Testis (tissue), 3 donors: ENCODE measurements around the gene NCR3LG1. TPM values are rescaled to one million over a fixed set of nuclear protein-coding genes. Genes with fewer than 3 reads are reported as not detected.

Source experiments
- DNase-seq: peaks from one replicate; pipeline ENCODE4 v3.0.0-alpha.2; 2019
- H3K27ac ChIP-seq, 2 donors: fragments of 200-600 bp; sonication (generic); one replicate each; pipeline ENCODE4 v1.5.1; 2019
- H3K27me3 ChIP-seq: fragments of 200-600 bp; sonication (generic); one replicate; pipeline ENCODE4 v1.5.1; 2019
- H3K36me3 ChIP-seq: fragments of 200-600 bp; sonication (generic); one replicate; pipeline ENCODE4 v1.5.1; 2017; ENCODE audit warnings: low read depth; ENCODE audit errors: missing control alignments
- H3K4me1 ChIP-seq: fragments of 200-600 bp; sonication (generic); one replicate; pipeline ENCODE4 v1.5.1; 2019
- H3K4me3 ChIP-seq, 2 donors: fragments of 200-600 bp; sonication (generic); one replicate each; pipeline ENCODE4 v1.5.1; 2017 to 2019
- H3K9me3 ChIP-seq: fragments of 200-600 bp; sonication (generic); one replicate; pipeline ENCODE4 v1.5.1; 2017
- CTCF ChIP-seq, 3 experiments: fragments of 450-650 bp in 2 of 3; fragments of 200-600 bp in 1 of 3; sonication (generic) in 1 of 3; IDR thresholded peaks; one replicate each; pipeline ENCODE4 v1.5.1; 2016 to 2019; ENCODE audit warnings: antibody characterized with exemption in 3 of 3, mild to moderate bottlenecking in 2 of 3, moderate library complexity in 1 of 3
- POLR2A ChIP-seq: fragments of 450-650 bp; IDR thresholded peaks from one replicate; pipeline ENCODE4 v1.6.1; 2017; ENCODE audit warnings: antibody characterized with exemption, mild to moderate bottlenecking, moderate library complexity
- WGBS, 2 donors: methylation state at CpG; one replicate each; pipeline ENCODE4 v1.1.5; 2018; 5-methylcytosine and 5-hydroxymethylcytosine counted together
- intact Hi-C: fragments of 100-400 bp; cut with DNase I; formaldehyde crosslinking; loops from one replicate; pipeline ENCODE4 v1.15.1; 2023; ENCODE audit warnings: low total_unique reads
- polyA plus RNA-seq: library from polyadenylated mRNA; stranded (reverse); fragments of 350-450 nt; fragmentation: Illumina TruSeq; extraction: RNeasy Lipid Tissue Mini Kit (QIAGEN cat#74804); gene quantifications from one replicate; pipeline ENCODE4 v1.2.3, GENCODE V29; 2014; ENCODE audit warnings: low read depth, low replicate concordance; ENCODE audit not compliant: insufficient read depth
- total RNA-seq, 2 donors: library from RNA; depleted of rRNA; stranded (reverse); fragments of >200 nt; gene quantifications; one replicate each; pipeline ENCODE4 v1.2.3, GENCODE V29; 2016

Gene NCR3LG1
- total and polyA plus RNA-seq, 3 donors from 2014 or later: 5.0 to 10.0 (median 9.3) TPM

DNA sequence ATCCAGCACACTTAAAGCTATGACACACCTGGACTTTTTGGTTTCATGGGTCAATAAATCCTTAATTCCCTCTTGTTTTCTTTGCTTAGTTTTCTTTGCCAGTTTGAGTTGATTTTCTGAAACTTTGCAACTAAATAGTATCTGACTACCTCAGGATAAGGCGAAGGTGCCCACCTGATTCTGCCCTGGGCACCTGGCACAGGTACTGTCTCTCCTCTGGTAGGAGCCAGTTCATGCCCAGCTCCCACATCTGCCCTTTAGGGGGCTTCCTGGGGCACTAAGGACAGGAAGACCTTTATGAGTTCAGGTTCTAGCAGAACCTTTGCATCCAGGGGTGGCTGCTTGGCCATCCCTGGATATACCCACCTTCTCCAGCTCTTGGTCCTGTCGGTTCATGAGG, 56.4 kb downstream of the NCR3LG1 start:
- Histone ChIP-seq H3K4me1 (peaks cover 7% of the 10 kb centered on the region), H3K36me3 (no peaks in the 10 kb centered on the region), H3K27ac (no peak overlapping the region), H3K4me3 (no peak overlapping the region), H3K9me3 (no peaks in the 10 kb centered on the region), H3K27me3 (no peaks in the 10 kb centered on the region)
- no peak for DNase-seq
- intact Hi-C loops: no loop called here
- WGBS, 2 donors: 71 to 94% methylated on average over 1 to 2 of the region's 2 CpGs
- no peak for TF ChIP-seq POLR2A
- TF ChIP-seq CTCF (IDR thresholded peaks at IDR 0.05): no peak

GRCh38 chr11:17408641-17409040, 57.0 kb downstream of the NCR3LG1 start:
- TF ChIP-seq POLR2A (no peak), CTCF (IDR thresholded peaks at IDR 0.05) (no peak)
- H3K9me3 ChIP-seq: no peaks in the 10 kb centered on the region
- WGBS, 2 donors: 90 to 98% methylated on average over 7 of the region's 7 CpGs
- intact Hi-C loops: no loop called here
- H3K4me3 ChIP-seq: no peak overlapping the region
- H3K36me3 ChIP-seq: no peaks in the 10 kb centered on the region
- H3K27me3 ChIP-seq: no peaks in the 10 kb centered on the region
- no peak for DNase-seq
- H3K4me1 ChIP-seq: peaks cover 7% of the 10 kb centered on the region
- H3K27ac ChIP-seq: no peak overlapping the region

- no peak overlapping the region for H3K27ac ChIP-seq
- no peak overlapping the region for H3K4me3 ChIP-seq
- no peaks in the 10 kb centered on the region for H3K27me3 ChIP-seq
- no peak for TF ChIP-seq CTCF (IDR thresholded peaks at IDR 0.05)
- TF ChIP-seq POLR2A: no peak
- peaks cover 5% of the 10 kb centered on the region for H3K4me1 ChIP-seq
- no peaks in the 10 kb centered on the region for H3K36me3 ChIP-seq
- DNase-seq: peak; percentile 21
- H3K9me3 ChIP-seq: no peaks in the 10 kb centered on the region
- WGBS, 2 donors: 43 to 55% methylated on average over 11 of the region's 11 CpGs
- intact Hi-C loops: no loop called here
These were observed 59.2 kb downstream of the NCR3LG1 start for GRCh38 chr11:17410606-17411379.

- intact Hi-C loops: no loop called here
- no peak for DNase-seq
- Histone ChIP-seq H3K4me1 (peaks cover 3% of the 10 kb centered on the region), H3K4me3 (no peak overlapping the region), H3K27ac (no peak overlapping the region), H3K27me3 (no peaks in the 10 kb centered on the region), H3K9me3 (no peaks in the 10 kb centered on the region), H3K36me3 (no peaks in the 10 kb centered on the region)
- TF ChIP-seq POLR2A (no peak), CTCF (IDR thresholded peaks at IDR 0.05) (no peak)
- WGBS, 2 donors: 60 to 74% methylated on average over 6 of the region's 6 CpGs
These were observed 59.8 kb downstream of the NCR3LG1 start for GRCh38 chr11:17411418-17411817.
